ENCODE measurements around the gene TMEM208.

Gene TMEM208

GRCh38 chr16:67209565-67209964 lies 17.4 kb upstream of the TMEM208 start:
- Histone ChIP-seq H3K27ac (ENCODE audit: low read depth, low read length, severe bottlenecking) (no peak overlapping the region), H3K4me3 (ENCODE audit: extremely low read depth, insufficient read depth, low read length, poor library complexity, severe bottlenecking) (no peak overlapping the region), H3K9me3 (ENCODE audit: control insufficient read depth, low read length) (no peaks in the 10 kb centered on the region), H3K36me3 (ENCODE audit: control insufficient read depth, insufficient read depth, low read length) (peaks cover 4% of the 10 kb centered on the region), H3K4me1 (ENCODE audit: control insufficient read depth, insufficient read depth, low read length, poor library complexity, severe bottlenecking) (peaks cover 13% of the 10 kb centered on the region)
- WGBS, 2 experiments (ENCODE audit: insufficient coverage in 2 of 2) = 90 to 100% methylated on average over 1 to 5 of the region's 8 CpGs

GRCh38 chr16:67210069-67210937 lies 16.6 kb upstream of the TMEM208 start:
- no peaks in the 10 kb centered on the region for H3K9me3 ChIP-seq (ENCODE audit: control insufficient read depth, low read length)
- H3K27ac ChIP-seq (ENCODE audit: low read depth, low read length, severe bottlenecking) = no peak overlapping the region
- 89 to 94% methylated on average over 22 to 23 of the region's 25 CpGs for WGBS, 2 experiments (ENCODE audit: insufficient coverage in 2 of 2)
- no peaks in the 10 kb centered on the region for H3K36me3 ChIP-seq (ENCODE audit: control insufficient read depth, insufficient read depth, low read length)
- no peak overlapping the region for H3K4me3 ChIP-seq (ENCODE audit: extremely low read depth, insufficient read depth, low read length, poor library complexity, severe bottlenecking)
- H3K4me1 ChIP-seq (ENCODE audit: control insufficient read depth, insufficient read depth, low read length, poor library complexity, severe bottlenecking) = peaks cover 13% of the 10 kb centered on the region

- no peak overlapping the region for H3K27ac ChIP-seq (ENCODE audit: low read depth, low read length, severe bottlenecking)
- WGBS, 2 experiments (ENCODE audit: insufficient coverage in 2 of 2) = 88 to 90% methylated on average over 6 of the region's 7 CpGs
- H3K4me3 ChIP-seq (ENCODE audit: extremely low read depth, insufficient read depth, low read length, poor library complexity, severe bottlenecking) = no peak overlapping the region
- no peaks in the 10 kb centered on the region for H3K36me3 ChIP-seq (ENCODE audit: control insufficient read depth, insufficient read depth, low read length)
- peaks cover 13% of the 10 kb centered on the region for H3K4me1 ChIP-seq (ENCODE audit: control insufficient read depth, insufficient read depth, low read length, poor library complexity, severe bottlenecking)
- H3K9me3 ChIP-seq (ENCODE audit: control insufficient read depth, low read length) = no peaks in the 10 kb centered on the region
Observed at GRCh38 chr16:67211674-67212073, 15.3 kb upstream of the TMEM208 start.

- no peak overlapping the region for H3K27ac ChIP-seq (ENCODE audit: low read depth, low read length, severe bottlenecking)
- no peaks in the 10 kb centered on the region for H3K36me3 ChIP-seq (ENCODE audit: control insufficient read depth, insufficient read depth, low read length)
- H3K4me3 ChIP-seq (ENCODE audit: extremely low read depth, insufficient read depth, low read length, poor library complexity, severe bottlenecking) = no peak overlapping the region
- H3K9me3 ChIP-seq (ENCODE audit: control insufficient read depth, low read length) = no peaks in the 10 kb centered on the region
- peaks cover 8% of the 10 kb centered on the region for H3K4me1 ChIP-seq (ENCODE audit: control insufficient read depth, insufficient read depth, low read length, poor library complexity, severe bottlenecking)
Observed at GRCh38 chr16:67212766-67213165, 14.2 kb upstream of the TMEM208 start.

- Histone ChIP-seq H3K9me3 (ENCODE audit: control insufficient read depth, low read length) (no peaks in the 10 kb centered on the region), H3K36me3 (ENCODE audit: control insufficient read depth, insufficient read depth, low read length) (no peaks in the 10 kb centered on the region), H3K27ac (ENCODE audit: low read depth, low read length, severe bottlenecking) (no peak overlapping the region), H3K4me1 (ENCODE audit: control insufficient read depth, insufficient read depth, low read length, poor library complexity, severe bottlenecking) (peaks cover 5% of the 10 kb centered on the region), H3K4me3 (ENCODE audit: extremely low read depth, insufficient read depth, low read length, poor library complexity, severe bottlenecking) (no peak overlapping the region)
- WGBS, 2 experiments (ENCODE audit: insufficient coverage in 2 of 2) = 81 to 89% methylated on average over 3 to 5 of the region's 8 CpGs
Observed at GRCh38 chr16:67213197-67214019, 13.5 kb upstream of the TMEM208 start.

- Histone ChIP-seq H3K27ac (ENCODE audit: low read depth, low read length, severe bottlenecking) (no peak overlapping the region), H3K36me3 (ENCODE audit: control insufficient read depth, insufficient read depth, low read length) (no peaks in the 10 kb centered on the region), H3K4me1 (ENCODE audit: control insufficient read depth, insufficient read depth, low read length, poor library complexity, severe bottlenecking) (peaks cover 5% of the 10 kb centered on the region), H3K9me3 (ENCODE audit: control insufficient read depth, low read length) (no peaks in the 10 kb centered on the region), H3K4me3 (ENCODE audit: extremely low read depth, insufficient read depth, low read length, poor library complexity, severe bottlenecking) (no peak overlapping the region)
- WGBS, 2 experiments (ENCODE audit: insufficient coverage in 2 of 2) = 70 to 79% methylated on average over 5 of the region's 5 CpGs
Observed at GRCh38 chr16:67215706-67216105, 11.2 kb upstream of the TMEM208 start.

- Histone ChIP-seq H3K36me3 (ENCODE audit: control insufficient read depth, insufficient read depth, low read length) (no peaks in the 10 kb centered on the region), H3K27ac (ENCODE audit: low read depth, low read length, severe bottlenecking) (no peak overlapping the region), H3K9me3 (ENCODE audit: control insufficient read depth, low read length) (no peaks in the 10 kb centered on the region), H3K4me1 (ENCODE audit: control insufficient read depth, insufficient read depth, low read length, poor library complexity, severe bottlenecking) (peaks cover 5% of the 10 kb centered on the region), H3K4me3 (ENCODE audit: extremely low read depth, insufficient read depth, low read length, poor library complexity, severe bottlenecking) (no peak overlapping the region)
- WGBS, 2 experiments (ENCODE audit: insufficient coverage in 2 of 2) = 90 to 92% methylated on average over 17 to 18 of the region's 18 CpGs
Observed at GRCh38 chr16:67216612-67217490, 10.1 kb upstream of the TMEM208 start.

GRCh38 chr16:67223992-67224391 lies 2.9 kb upstream of the TMEM208 start:
- no peak overlapping the region for H3K27ac ChIP-seq (ENCODE audit: low read depth, low read length, severe bottlenecking)
- WGBS, 2 experiments (ENCODE audit: insufficient coverage in 2 of 2) = 90 to 100% methylated on average over 2 of the region's 3 CpGs
- H3K36me3 ChIP-seq (ENCODE audit: control insufficient read depth, insufficient read depth, low read length) = peaks cover 13% of the 10 kb centered on the region

GRCh38 chr16:67226295-67226803 lies 581 bp upstream of the TMEM208 start:
- peaks cover 10% of the 10 kb centered on the region for H3K4me1 ChIP-seq (ENCODE audit: control insufficient read depth, insufficient read depth, low read length, poor library complexity, severe bottlenecking)
- no peak overlapping the region for H3K27ac ChIP-seq (ENCODE audit: low read depth, low read length, severe bottlenecking)

More at GRCh38 chr16:67223992-67224391, 2.9 kb upstream of the TMEM208 start:
- Histone ChIP-seq H3K4me1 (ENCODE audit: control insufficient read depth, insufficient read depth, low read length, poor library complexity, severe bottlenecking) (peaks cover 10% of the 10 kb centered on the region), H3K9me3 (ENCODE audit: control insufficient read depth, low read length) (no peaks in the 10 kb centered on the region), H3K4me3 (ENCODE audit: extremely low read depth, insufficient read depth, low read length, poor library complexity, severe bottlenecking) (no peak overlapping the region)

GRCh38 chr16:67227567-67227921 lies 614 bp downstream of the TMEM208 start:
- H3K4me3 ChIP-seq (ENCODE audit: extremely low read depth, insufficient read depth, low read length, poor library complexity, severe bottlenecking) = peak overlapping the region; percentile 100
- H3K4me1 ChIP-seq (ENCODE audit: control insufficient read depth, insufficient read depth, low read length, poor library complexity, severe bottlenecking) = peaks cover 10% of the 10 kb centered on the region
- H3K9me3 ChIP-seq (ENCODE audit: control insufficient read depth, low read length) = no peaks in the 10 kb centered on the region
- WGBS, 2 experiments (ENCODE audit: insufficient coverage in 2 of 2) = 27 to 30% methylated on average over 11 to 12 of the region's 12 CpGs
- peak overlapping the region; percentile 57 for H3K27ac ChIP-seq (ENCODE audit: low read depth, low read length, severe bottlenecking)
- H3K36me3 ChIP-seq (ENCODE audit: control insufficient read depth, insufficient read depth, low read length) = peaks cover 48% of the 10 kb centered on the region

More at GRCh38 chr16:67226295-67226803, 581 bp upstream of the TMEM208 start:
- Histone ChIP-seq H3K36me3 (ENCODE audit: control insufficient read depth, insufficient read depth, low read length) (peaks cover 36% of the 10 kb centered on the region), H3K9me3 (ENCODE audit: control insufficient read depth, low read length) (no peaks in the 10 kb centered on the region), H3K4me3 (ENCODE audit: extremely low read depth, insufficient read depth, low read length, poor library complexity, severe bottlenecking) (peak overlapping the region; percentile 100)
- WGBS, 2 experiments (ENCODE audit: insufficient coverage in 2 of 2) = 16 to 19% methylated on average over 11 to 12 of the region's 12 CpGs
